ENCODE data around the gene ARFGAP3. TPM values are rescaled to one million over a fixed set of nuclear protein-coding genes. Genes with fewer than 3 reads are reported as not detected.

ARFGAP3 gene
- polyA plus RNA-seq = 36.6 and 48.8 TPM in 2 replicates

GRCh38 chr22:42856865-42857704 lies at the start of gene ARFGAP3:
Gene ARFGAP3, minus strand, starts transcription at chr22:42857273. Its CDS starts 91 bp downstream, at chr22:42857182.

Other genes starting within 250 kb of the ARFGAP3 start
- 5.4 and 11.1 TPM in 2 replicates for gene POLDIP3, start 242.4 kb downstream of the ARFGAP3 start, polyA plus RNA-seq
- 1.0 and 1.4 TPM in 2 replicates for gene ATP5MGL, start 216.7 kb downstream of the ARFGAP3 start, polyA plus RNA-seq
- gene CYB5R3, start 207.9 kb downstream of the ARFGAP3 start, polyA plus RNA-seq = 9.7 and 12.2 TPM in 2 replicates
- gene A4GALT, start 136.4 kb downstream of the ARFGAP3 start, polyA plus RNA-seq = not detected in 2 replicates
- 22.6 and 33.4 TPM in 2 replicates for gene PACSIN2, start 157.9 kb upstream of the ARFGAP3 start, polyA plus RNA-seq
- 2.3 and 3.8 TPM in 2 replicates for gene TTLL1, start 232.1 kb upstream of the ARFGAP3 start, polyA plus RNA-seq